Choroid plexus epithelial cell (primary cell): ENCODE measurements around the gene AUTS2.

ENCODE experiments used
- DNase-seq: peaks from one replicate; pipeline ENCODE4 v3.0.0-alpha.2; 2010; ENCODE audit warnings: low read depth
- H3K4me3 ChIP-seq: 2 replicates; pipeline ENCODE4 v1.5.1; 2011; ENCODE audit warnings: low read depth, mild to moderate bottlenecking, control low read depth, low read length, moderate library complexity
- CTCF ChIP-seq: conservative IDR thresholded peaks from 2 replicates; pipeline ENCODE4 v1.5.1; 2011; ENCODE audit warnings: low read depth, mild to moderate bottlenecking, control low read depth, inconsistent platforms, low read length, moderate library complexity

AUTS2 gene

GRCh38 chr7:70739646-70740210, 1141.5 kb downstream of the AUTS2 start:
- no peak overlapping the region for H3K4me3 ChIP-seq
- DNase-seq, result no peak
- no peak for TF ChIP-seq CTCF

- no peak for DNase-seq
- H3K4me3 ChIP-seq, result no peak overlapping the region
- no peak for TF ChIP-seq CTCF
These were observed 1143.4 kb downstream of the AUTS2 start for GRCh38 chr7:70741666-70742065.

- H3K4me3 ChIP-seq, result no peak overlapping the region
- no peak for DNase-seq
- no peak for TF ChIP-seq CTCF
These were observed 1145.5 kb downstream of the AUTS2 start for GRCh38 chr7:70743531-70744325.

- TF ChIP-seq CTCF, result no peak
- DNase-seq, result no peak
- no peak overlapping the region for H3K4me3 ChIP-seq
These were observed 1146.2 kb downstream of the AUTS2 start for GRCh38 chr7:70744492-70744891.

- no peak for TF ChIP-seq CTCF
- no peak for DNase-seq
- H3K4me3 ChIP-seq, result no peak overlapping the region
These were observed 1151.6 kb downstream of the AUTS2 start for GRCh38 chr7:70749831-70750230.

GRCh38 chr7:70751895-70752294, 1153.6 kb downstream of the AUTS2 start:
- no peak overlapping the region for H3K4me3 ChIP-seq
- no peak for DNase-seq
- TF ChIP-seq CTCF, result no peak

GRCh38 chr7:70752794-70753241, 1154.5 kb downstream of the AUTS2 start:
- DNase-seq, result peak; percentile 63
- no peak for TF ChIP-seq CTCF
- H3K4me3 ChIP-seq, result no peak overlapping the region
